HCT116 (cell line): Measurements from ENCODE around the gene RASSF6. TPM values are rescaled to one million over a fixed set of nuclear protein-coding genes. Genes with fewer than 3 reads are reported as not detected.
A peak's percentile ranks its signal among the peaks of the same experiment; 100 is the strongest.

Source experiments
- ATAC-seq: fragments of 200-7000 bp; cut with Tn5 transposase; 2 replicates; pipeline ENCODE4 v1.9.1; 2020; ENCODE audit warnings: mild to moderate bottlenecking, moderate library complexity
- BruUV-seq: library from RNA; stranded (reverse); fragments of 400-500 nt; replicated peaks from 2 replicates; lab custom pipeline; 2021; lab: Mats Ljungman, UMichigan
- CTCF ChIA-PET: fragments of 300-600 bp; sonication (Branson Sonifier 250); formaldehyde crosslinking; loops from one replicate; lab custom pipeline; 2021; ENCODE audit warnings: antibody characterized with exemption; lab: Charles Lee
- POLR2A ChIA-PET: fragments of 300-600, 350-600 bp; sonication (Branson Sonifier 250); formaldehyde crosslinking; loops from one replicate; lab custom pipeline; 2021; ENCODE audit warnings: antibody characterized with exemption; lab: Charles Lee
- RAD21 ChIA-PET, 2 experiments: fragments of 300-600 bp; sonication (Branson Sonifier 250); formaldehyde crosslinking; loops; one replicate each; lab custom pipeline; 2023; ENCODE audit warnings: low total read pairs in 2 of 2; ENCODE audit not compliant: uncharacterized antibody in 2 of 2, unreplicated experiment in 2 of 2, low non-redundant PET in 1 of 2; lab: Charles Lee
- DNase-seq: peaks from one replicate; pipeline ENCODE4 v3.0.0-alpha.2; 2010; ENCODE audit warnings: low read depth, low spot score
- H2AFZ ChIP-seq: fragments of 200-600 bp; shearing (Covaris generic), sonication (generic); 2 replicates; pipeline ENCODE4 v1.6.1; 2017; ENCODE audit warnings: low read depth, mixed run types, mixed read lengths, antibody characterized with exemption, low read length; ENCODE audit not compliant: poor library complexity, severe bottlenecking
- H3K27ac ChIP-seq: 2 replicates; pipeline ENCODE4 v1.5.1; 2012; ENCODE audit warnings: low read depth, low read length
- H3K27me3 ChIP-seq: fragments of 200-600 bp; sonication (generic); 2 replicates; pipeline ENCODE4 v1.6.1; 2016; ENCODE audit warnings: mixed run types, low read length, mixed read lengths; ENCODE audit not compliant: insufficient read depth
- H3K36me3 ChIP-seq, 2 experiments: fragments of 200-500 bp in 1 of 2; fragments of 200-600 bp in 1 of 2; sonication (Bioruptor generic) in 1 of 2; sonication (generic) in 1 of 2; 2 replicates each; pipeline versions ENCODE4 v1.5.1 to v1.6.1; 2014 to 2016; ENCODE audit warnings: low read length in 2 of 2, inconsistent platforms in 1 of 2, mixed read lengths in 1 of 2, mixed run types in 1 of 2; ENCODE audit not compliant: insufficient read depth in 2 of 2, control insufficient read depth in 1 of 2
- H3K4me1 ChIP-seq, 2 experiments: fragments of 200-600 bp in 1 of 2; sonication (generic) in 1 of 2; 2 replicates each; pipeline versions ENCODE4 v1.5.1 to v1.6.1; 2012 to 2017; ENCODE audit warnings: low read length in 2 of 2, inconsistent platforms in 1 of 2, mild to moderate bottlenecking in 1 of 2, mixed read lengths in 1 of 2, mixed run types in 1 of 2, moderate library complexity in 1 of 2; ENCODE audit not compliant: insufficient read depth in 2 of 2, control insufficient read depth in 1 of 2
- H3K4me2 ChIP-seq: fragments of 200-600 bp; sonication (generic); 2 replicates; pipeline ENCODE4 v1.6.1; 2017; ENCODE audit warnings: mixed run types, low read length, mixed read lengths
- H3K4me3 ChIP-seq, 2 experiments: fragments of 200-600 bp in 1 of 2; sonication (generic) in 1 of 2; replicated peaks in 1 of 2; 2 replicates each; pipeline ENCODE4 v1.5.1; 2011 to 2016; ENCODE audit warnings: low read length in 2 of 2, control low read depth in 1 of 2, low read depth in 1 of 2, mild to moderate bottlenecking in 1 of 2, mixed read lengths in 1 of 2, mixed run types in 1 of 2
- H3K79me2 ChIP-seq: fragments of 200-600 bp; sonication (generic); 2 replicates; pipeline ENCODE4 v1.6.1; 2017; ENCODE audit warnings: mild to moderate bottlenecking, mixed run types, low read length, moderate library complexity, mixed read lengths; ENCODE audit not compliant: insufficient read depth
- H3K9ac ChIP-seq: fragments of 200-600 bp; sonication (generic); 2 replicates; pipeline ENCODE4 v1.6.1; 2016; ENCODE audit warnings: low read length, mixed read lengths
- H3K9me2 ChIP-seq: fragments of 200-600 bp; sonication (generic), shearing (Covaris generic); 2 replicates; pipeline ENCODE4 v1.6.1; 2017; ENCODE audit warnings: mixed run types, mild to moderate bottlenecking, moderate library complexity; ENCODE audit not compliant: insufficient read depth
- H3K9me3 ChIP-seq, 2 experiments: fragments of 200-500 bp in 1 of 2; fragments of 200-600 bp in 1 of 2; sonication (Bioruptor generic) in 1 of 2; sonication (generic) in 1 of 2; 2 replicates each; pipeline ENCODE4 v1.6.1; 2014 to 2017; ENCODE audit warnings: low read length in 2 of 2, mixed read lengths in 2 of 2, inconsistent platforms in 1 of 2, low read depth in 1 of 2, mild to moderate bottlenecking in 1 of 2, mixed run types in 1 of 2, moderate library complexity in 1 of 2; ENCODE audit not compliant: control insufficient read depth in 1 of 2, insufficient read depth in 1 of 2
- H4K20me1 ChIP-seq: fragments of 200-600 bp; sonication (generic), shearing (Covaris generic); 2 replicates; pipeline ENCODE4 v1.6.1; 2017; ENCODE audit warnings: mixed run types, mild to moderate bottlenecking, moderate library complexity; ENCODE audit not compliant: insufficient read depth
- CBX3 ChIP-seq: IDR thresholded peaks from 2 replicates; pipeline ENCODE4 v1.6.1; 2012; ENCODE audit warnings: low read depth
- ELF1 ChIP-seq: IDR thresholded peaks from 2 replicates; pipeline ENCODE4 v1.6.1; 2012; ENCODE audit warnings: low read depth, borderline replicate concordance
- RAD21 ChIP-seq: IDR thresholded peaks from 2 replicates; pipeline ENCODE4 v1.6.1; 2012; ENCODE audit warnings: low read depth, mild to moderate bottlenecking
- ZFX ChIP-seq: fragments of 450-650 bp; IDR thresholded peaks from 2 replicates; pipeline ENCODE4 v1.6.1; 2017
- intact Hi-C: fragments of 100-400 bp; cut with micrococcal nuclease; formaldehyde crosslinking; loops from 2 replicates; pipeline ENCODE4 v1.10.0; 2022
- total RNA-seq: library from RNA; stranded (reverse); gene quantifications from one replicate; pipeline ENCODE4 v1.2.1, GENCODE V29; 2021; ENCODE audit not compliant: unreplicated experiment
- TF ChIP-seq, protein P1 (sequence below), 3 experiments: fragments of 200-600 bp in 1 of 3; sonication (generic) in 1 of 3; IDR thresholded peaks in 2 of 3; conservative IDR thresholded peaks in 1 of 3; 2 replicates each; pipeline ENCODE4 v1.5.1; 2012 to 2017; ENCODE audit warnings: low read depth in 2 of 3, low read length in 2 of 3, antibody characterized with exemption in 1 of 3, borderline replicate concordance in 1 of 3, control low read depth in 1 of 3, mild to moderate bottlenecking in 1 of 3, mixed read lengths in 1 of 3, mixed run types in 1 of 3, moderate library complexity in 1 of 3; ENCODE audit not compliant: insufficient read depth in 1 of 3
- TF ChIP-seq, protein P2 (sequence below): IDR thresholded peaks from 2 replicates; pipeline ENCODE4 v1.6.1; 2012

RASSF6 gene
- total RNA-seq, 1 experiment from 2014 or later, result 1.1 TPM

DNA sequence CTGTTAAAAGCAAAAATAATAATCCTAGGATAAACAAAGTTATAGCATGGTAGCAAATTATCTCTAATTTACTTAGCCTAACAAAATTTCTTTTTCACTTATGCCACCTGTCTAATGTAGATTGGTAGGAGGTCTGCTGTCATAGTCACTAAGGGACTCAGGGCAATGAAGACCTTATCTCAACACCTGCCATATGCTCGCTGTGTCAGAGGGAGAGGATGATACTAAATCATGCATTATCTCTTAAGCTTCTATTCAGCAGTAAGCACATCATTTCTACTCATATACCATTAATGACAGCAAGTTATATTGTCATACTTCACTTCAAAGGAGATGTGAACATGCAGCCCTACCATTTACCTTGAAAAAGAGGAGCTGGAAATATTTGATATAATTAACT lies 94.6 kb downstream of the RASSF6 start (continued):
- TF ChIP-seq, protein P1, sequence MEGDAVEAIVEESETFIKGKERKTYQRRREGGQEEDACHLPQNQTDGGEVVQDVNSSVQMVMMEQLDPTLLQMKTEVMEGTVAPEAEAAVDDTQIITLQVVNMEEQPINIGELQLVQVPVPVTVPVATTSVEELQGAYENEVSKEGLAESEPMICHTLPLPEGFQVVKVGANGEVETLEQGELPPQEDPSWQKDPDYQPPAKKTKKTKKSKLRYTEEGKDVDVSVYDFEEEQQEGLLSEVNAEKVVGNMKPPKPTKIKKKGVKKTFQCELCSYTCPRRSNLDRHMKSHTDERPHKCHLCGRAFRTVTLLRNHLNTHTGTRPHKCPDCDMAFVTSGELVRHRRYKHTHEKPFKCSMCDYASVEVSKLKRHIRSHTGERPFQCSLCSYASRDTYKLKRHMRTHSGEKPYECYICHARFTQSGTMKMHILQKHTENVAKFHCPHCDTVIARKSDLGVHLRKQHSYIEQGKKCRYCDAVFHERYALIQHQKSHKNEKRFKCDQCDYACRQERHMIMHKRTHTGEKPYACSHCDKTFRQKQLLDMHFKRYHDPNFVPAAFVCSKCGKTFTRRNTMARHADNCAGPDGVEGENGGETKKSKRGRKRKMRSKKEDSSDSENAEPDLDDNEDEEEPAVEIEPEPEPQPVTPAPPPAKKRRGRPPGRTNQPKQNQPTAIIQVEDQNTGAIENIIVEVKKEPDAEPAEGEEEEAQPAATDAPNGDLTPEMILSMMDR (IDR thresholded peaks at IDR 0.05 in 2 of 3, conservative IDR thresholded peaks at IDR 0.05 in 1 of 3; ENCODE audit: borderline replicate concordance in 1 of 3, insufficient read depth in 1 of 3, low read depth in 2 of 3, low read length in 2 of 3), result no peak
- TF ChIP-seq, protein P2, sequence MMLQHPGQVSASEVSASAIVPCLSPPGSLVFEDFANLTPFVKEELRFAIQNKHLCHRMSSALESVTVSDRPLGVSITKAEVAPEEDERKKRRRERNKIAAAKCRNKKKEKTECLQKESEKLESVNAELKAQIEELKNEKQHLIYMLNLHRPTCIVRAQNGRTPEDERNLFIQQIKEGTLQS, result no peak
- TF ChIP-seq ELF1, result no peak
- no peak for TF ChIP-seq RAD21

DNA sequence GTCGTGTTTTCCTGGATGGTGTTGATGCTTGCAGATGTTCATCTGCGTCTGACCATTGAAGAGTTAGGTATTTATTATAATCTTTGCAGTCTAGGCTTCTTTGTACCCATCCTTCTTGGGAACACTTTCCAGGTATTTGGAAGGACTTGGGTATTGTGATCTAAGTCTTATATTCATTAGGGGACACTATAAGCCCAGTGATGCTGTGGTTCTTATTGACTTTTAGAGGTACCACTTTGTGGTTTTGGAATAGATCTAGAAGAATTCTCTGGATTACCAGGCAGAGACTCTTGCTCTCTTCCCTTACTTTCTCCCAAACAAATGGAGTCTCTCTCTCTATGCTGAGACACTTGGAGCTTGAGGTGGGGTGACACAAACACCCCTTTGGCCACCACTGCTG lies 97.1 kb downstream of the RASSF6 start:
- Histone ChIP-seq H3K9me2 (no peaks in the 10 kb centered on the region), H3K27me3 (no peaks in the 10 kb centered on the region), H3K9ac (no peak overlapping the region), H3K4me2 (no peak overlapping the region), H3K9me3 (no peaks in the 10 kb centered on the region), H2AFZ (no peak overlapping the region), H3K4me1 (no peaks in the 10 kb centered on the region), H3K79me2 (no peaks in the 10 kb centered on the region), H4K20me1 (no peaks in the 10 kb centered on the region), H3K27ac (no peak overlapping the region), H3K36me3 (no peaks in the 10 kb centered on the region), H3K4me3 (no peak overlapping the region)
- ATAC-seq (no peak), DNase-seq (no peak)
- POLR2A ChIA-PET, result no interaction called here
- intact Hi-C loops, result no loop called here
- no TSS peak for BruUV-seq
- CTCF ChIA-PET, result no interaction called here
- RAD21 ChIA-PET, result no interaction called here
- TF ChIP-seq RAD21, result peak; percentile 35
- no peak for TF ChIP-seq ZFX
- TF ChIP-seq CBX3, result no peak

Other genes with a start within 250 kb of the RASSF6 start
- gene ALB, start 216.1 kb downstream of the RASSF6 start, total RNA-seq, result 26.7 TPM
- gene AFP, start 184.2 kb downstream of the RASSF6 start, total RNA-seq, result 1.6 TPM
- gene AFM, start 138.7 kb downstream of the RASSF6 start, total RNA-seq, result not detected
- gene CXCL8, start 120.1 kb upstream of the RASSF6 start, total RNA-seq, result 1.8 TPM
- not detected for gene CXCL6, start 216.2 kb upstream of the RASSF6 start, total RNA-seq
- not detected for gene PF4V1, start 232.9 kb upstream of the RASSF6 start, total RNA-seq
- gene CXCL1, start 249.0 kb upstream of the RASSF6 start, total RNA-seq, result 2.5 TPM